Endothelial cell of umbilical vein (primary cell): ENCODE measurements around the gene PRR36.

Experiments
- EZH2 ChIP-seq: IDR thresholded peaks from 2 replicates; pipeline ENCODE4 v1.6.1; 2012; ENCODE audit warnings: borderline replicate concordance, low read depth, mild to moderate bottlenecking, moderate library complexity, low read length, inconsistent platforms; ENCODE audit not compliant: severe bottlenecking
- POLR2A ChIP-seq: IDR thresholded peaks from 2 replicates; pipeline ENCODE4 v1.6.1; 2012; ENCODE audit warnings: low read depth, mild to moderate bottlenecking, control low read depth, low read length
- TF ChIP-seq, protein P1 (sequence below), 2 donors: IDR thresholded peaks; 1 replicate in 1 of 2; 2 replicates in 1 of 2; pipeline ENCODE4 v1.5.1; 2011; ENCODE audit warnings: low read length in 2 of 2, mild to moderate bottlenecking in 2 of 2, moderate library complexity in 2 of 2, control low read depth in 1 of 2, inconsistent platforms in 1 of 2, low read depth in 1 of 2; ENCODE audit not compliant: insufficient read depth in 1 of 2; ENCODE audit errors: extremely low read depth in 1 of 2

DNA sequence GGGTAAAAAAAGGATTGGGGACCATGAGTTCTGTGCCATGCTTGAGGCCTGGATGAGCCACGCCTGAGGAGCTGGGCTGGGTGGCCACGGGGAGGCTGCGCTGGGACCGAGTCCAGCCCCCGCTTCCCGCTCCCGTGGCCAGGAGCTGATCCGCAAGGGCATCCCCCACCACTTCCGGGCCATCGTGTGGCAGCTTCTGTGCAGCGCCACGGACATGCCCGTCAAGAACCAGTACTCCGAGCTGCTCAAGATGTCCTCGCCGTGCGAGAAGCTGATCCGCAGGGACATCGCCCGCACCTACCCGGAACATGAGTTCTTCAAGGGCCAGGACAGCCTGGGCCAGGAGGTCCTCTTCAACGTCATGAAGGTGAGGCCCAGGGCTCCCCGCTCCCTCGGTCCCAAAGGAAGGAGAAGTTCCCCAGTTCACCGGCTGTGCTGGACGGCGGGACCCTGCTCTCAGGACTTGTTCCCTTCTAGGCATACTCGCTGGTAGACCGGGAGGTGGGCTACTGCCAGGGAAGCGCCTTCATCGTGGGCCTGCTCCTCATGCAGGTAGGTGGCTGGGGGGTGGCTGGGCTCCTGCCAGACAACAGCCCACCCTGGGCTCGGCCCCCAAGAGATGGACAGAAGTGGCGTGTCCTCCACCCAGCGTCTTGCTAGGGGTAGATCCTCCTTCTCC is 25.3 kb downstream of the PRR36 start:
- TF ChIP-seq, protein P1, sequence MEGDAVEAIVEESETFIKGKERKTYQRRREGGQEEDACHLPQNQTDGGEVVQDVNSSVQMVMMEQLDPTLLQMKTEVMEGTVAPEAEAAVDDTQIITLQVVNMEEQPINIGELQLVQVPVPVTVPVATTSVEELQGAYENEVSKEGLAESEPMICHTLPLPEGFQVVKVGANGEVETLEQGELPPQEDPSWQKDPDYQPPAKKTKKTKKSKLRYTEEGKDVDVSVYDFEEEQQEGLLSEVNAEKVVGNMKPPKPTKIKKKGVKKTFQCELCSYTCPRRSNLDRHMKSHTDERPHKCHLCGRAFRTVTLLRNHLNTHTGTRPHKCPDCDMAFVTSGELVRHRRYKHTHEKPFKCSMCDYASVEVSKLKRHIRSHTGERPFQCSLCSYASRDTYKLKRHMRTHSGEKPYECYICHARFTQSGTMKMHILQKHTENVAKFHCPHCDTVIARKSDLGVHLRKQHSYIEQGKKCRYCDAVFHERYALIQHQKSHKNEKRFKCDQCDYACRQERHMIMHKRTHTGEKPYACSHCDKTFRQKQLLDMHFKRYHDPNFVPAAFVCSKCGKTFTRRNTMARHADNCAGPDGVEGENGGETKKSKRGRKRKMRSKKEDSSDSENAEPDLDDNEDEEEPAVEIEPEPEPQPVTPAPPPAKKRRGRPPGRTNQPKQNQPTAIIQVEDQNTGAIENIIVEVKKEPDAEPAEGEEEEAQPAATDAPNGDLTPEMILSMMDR (IDR thresholded peaks at IDR 0.05; ENCODE audit: extremely low read depth in 1 of 2, insufficient read depth in 1 of 2, low read depth in 1 of 2, low read length in 2 of 2) = no peak
- TF ChIP-seq EZH2 = no peak
- TF ChIP-seq POLR2A = no peak
